ENCODE measurements around the gene PCYT1A.
"Not testable (repeated sequence)": the region's sequence is repeated elsewhere in the genome, so short reads cannot be mapped to it uniquely, and the experiment has no call there.

The PCYT1A gene

GRCh38 chr3:196284396-196284795, 3.1 kb downstream of the PCYT1A start:
- peak; percentile 69 for DNase-seq

- DNase-seq = no peak
Observed at GRCh38 chr3:196281962-196282361, 5.6 kb downstream of the PCYT1A start.

GRCh38 chr3:196280689-196281440, 6.7 kb downstream of the PCYT1A start:
- peak; percentile 41 for DNase-seq

- DNase-seq = no peak
Observed at GRCh38 chr3:196275126-196275525, 12.4 kb downstream of the PCYT1A start.

GRCh38 chr3:196274585-196274984, 12.9 kb downstream of the PCYT1A start:
- no peak for DNase-seq

GRCh38 chr3:196273655-196274054, 13.9 kb downstream of the PCYT1A start:
- no peak for DNase-seq

- DNase-seq = no peak
Observed at GRCh38 chr3:196272826-196273225, 14.7 kb downstream of the PCYT1A start.

GRCh38 chr3:196270499-196270898, 17.0 kb downstream of the PCYT1A start:
- no peak for DNase-seq

GRCh38 chr3:196268284-196269163, 19.0 kb downstream of the PCYT1A start:
- DNase-seq = no peak

- DNase-seq = no peak
Observed at GRCh38 chr3:196263819-196264218, 23.7 kb downstream of the PCYT1A start.

- DNase-seq = no peak
Observed at GRCh38 chr3:196260784-196261183, 26.7 kb downstream of the PCYT1A start.

- no peak for DNase-seq
Observed at GRCh38 chr3:196255776-196256175, 31.8 kb downstream of the PCYT1A start.

GRCh38 chr3:196254376-196255283, 32.9 kb downstream of the PCYT1A start:
- DNase-seq = no peak

GRCh38 chr3:196251918-196252317, 35.6 kb downstream of the PCYT1A start:
- DNase-seq = no peak

- no peak for DNase-seq
Observed at GRCh38 chr3:196246612-196247308, 40.8 kb downstream of the PCYT1A start.

GRCh38 chr3:196244166-196244565, 43.4 kb downstream of the PCYT1A start:
- DNase-seq = not testable (repeated sequence)

- no peak for DNase-seq
Observed at GRCh38 chr3:196241704-196242103, 45.8 kb downstream of the PCYT1A start.

GRCh38 chr3:196240424-196240823, 47.1 kb downstream of the PCYT1A start:
- DNase-seq = no peak

- DNase-seq = no peak
Observed at GRCh38 chr3:196238612-196239560, 48.6 kb downstream of the PCYT1A start.

- DNase-seq = peak; percentile 73
Observed at GRCh38 chr3:196237203-196237602, 50.3 kb downstream of the PCYT1A start.

- no peak for DNase-seq
Observed at GRCh38 chr3:196236223-196236622, 51.3 kb downstream of the PCYT1A start.

All from NCI-H82 (cell line).